ENCODE data around the gene SPART.

SPART gene

DNA sequence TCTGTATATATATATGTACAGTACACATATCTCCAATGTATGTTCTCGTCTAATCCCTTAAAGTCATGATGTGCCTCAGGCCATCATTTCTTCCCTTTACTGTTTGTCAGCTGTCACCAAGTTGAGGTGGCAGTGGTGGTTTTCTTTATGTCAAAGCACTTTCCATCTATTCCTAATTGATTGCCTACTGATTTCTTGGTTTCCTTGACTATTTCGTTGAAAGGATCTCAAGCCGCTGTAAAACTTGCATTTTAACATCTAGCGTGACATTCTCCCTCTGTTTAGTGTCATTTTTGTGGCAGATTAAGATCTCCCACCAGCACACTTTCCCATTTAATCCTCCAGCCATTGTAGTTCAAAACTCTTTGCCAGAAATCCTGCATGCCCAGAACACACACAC lies 25.0 kb upstream of the SPART start:
- TF ChIP-seq, protein P1, sequence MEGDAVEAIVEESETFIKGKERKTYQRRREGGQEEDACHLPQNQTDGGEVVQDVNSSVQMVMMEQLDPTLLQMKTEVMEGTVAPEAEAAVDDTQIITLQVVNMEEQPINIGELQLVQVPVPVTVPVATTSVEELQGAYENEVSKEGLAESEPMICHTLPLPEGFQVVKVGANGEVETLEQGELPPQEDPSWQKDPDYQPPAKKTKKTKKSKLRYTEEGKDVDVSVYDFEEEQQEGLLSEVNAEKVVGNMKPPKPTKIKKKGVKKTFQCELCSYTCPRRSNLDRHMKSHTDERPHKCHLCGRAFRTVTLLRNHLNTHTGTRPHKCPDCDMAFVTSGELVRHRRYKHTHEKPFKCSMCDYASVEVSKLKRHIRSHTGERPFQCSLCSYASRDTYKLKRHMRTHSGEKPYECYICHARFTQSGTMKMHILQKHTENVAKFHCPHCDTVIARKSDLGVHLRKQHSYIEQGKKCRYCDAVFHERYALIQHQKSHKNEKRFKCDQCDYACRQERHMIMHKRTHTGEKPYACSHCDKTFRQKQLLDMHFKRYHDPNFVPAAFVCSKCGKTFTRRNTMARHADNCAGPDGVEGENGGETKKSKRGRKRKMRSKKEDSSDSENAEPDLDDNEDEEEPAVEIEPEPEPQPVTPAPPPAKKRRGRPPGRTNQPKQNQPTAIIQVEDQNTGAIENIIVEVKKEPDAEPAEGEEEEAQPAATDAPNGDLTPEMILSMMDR (IDR thresholded peaks at IDR 0.05; ENCODE audit: insufficient read depth, missing control alignments), result no peak
- FAIRE-seq, result no peak
- no peak for DNase-seq (ENCODE audit: insufficient read length, low spot score)

DNA sequence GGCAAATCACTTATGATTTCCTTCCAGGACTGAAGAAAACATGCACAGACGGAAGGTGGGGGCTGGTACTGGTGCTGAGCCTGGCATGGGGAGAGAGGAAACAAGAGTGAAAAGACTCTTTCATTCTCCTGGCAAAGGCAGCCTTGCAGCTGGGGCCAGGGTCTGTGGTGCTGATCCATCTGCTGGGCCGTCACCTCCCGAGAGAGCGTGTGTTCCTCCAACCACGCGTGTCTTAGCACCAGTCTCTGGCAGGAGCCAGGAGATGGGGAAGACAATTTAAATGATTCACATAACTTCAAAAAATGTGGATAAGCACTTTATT lies 23.9 kb upstream of the SPART start:
- FAIRE-seq (no peak), DNase-seq (ENCODE audit: insufficient read length, low spot score) (no peak)
- TF ChIP-seq, protein P1 (IDR thresholded peaks at IDR 0.05; ENCODE audit: insufficient read depth, missing control alignments), result no peak

DNA sequence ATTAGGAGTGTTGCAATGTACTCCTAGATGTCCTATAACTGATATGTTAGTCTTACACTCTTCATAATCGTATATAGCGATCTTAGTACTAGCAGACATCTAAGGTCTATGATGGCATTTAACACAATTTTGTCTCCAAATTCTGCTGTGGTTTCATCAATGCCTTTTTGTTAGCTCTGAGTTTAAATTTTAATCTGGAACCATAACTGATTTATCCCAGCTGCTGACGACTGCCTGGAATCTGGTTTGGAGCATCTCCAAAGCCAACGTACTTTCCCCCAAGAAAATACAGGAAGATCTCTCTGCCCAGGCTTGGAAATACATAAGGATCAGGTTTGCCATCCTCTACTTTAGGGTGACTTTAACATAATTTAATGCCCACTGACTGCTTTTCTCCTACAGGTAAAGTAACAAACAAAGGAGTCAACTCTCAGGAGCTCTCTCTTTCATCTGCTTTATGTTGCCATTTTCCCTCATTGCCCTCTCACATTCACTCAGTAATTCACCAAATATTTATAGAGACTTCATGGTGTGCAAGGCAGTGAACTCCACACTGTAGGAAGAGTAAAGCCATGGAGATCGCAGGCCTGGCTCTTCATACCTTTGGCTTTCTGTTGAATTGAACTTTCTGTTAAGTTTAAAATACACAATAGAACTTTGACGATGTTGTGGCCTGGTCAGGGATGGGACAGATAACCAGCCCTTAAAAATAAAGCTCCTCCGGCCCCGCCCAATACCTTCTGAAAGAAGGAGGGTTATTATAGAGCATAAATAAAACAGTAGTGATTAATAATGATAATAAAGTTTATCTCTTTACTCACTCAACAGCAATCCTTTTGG lies 23.3 kb upstream of the SPART start:
- DNase-seq (ENCODE audit: insufficient read length, low spot score) (no peak), FAIRE-seq (no peak)
- TF ChIP-seq, protein P1 (IDR thresholded peaks at IDR 0.05; ENCODE audit: insufficient read depth, missing control alignments), result no peak

DNA sequence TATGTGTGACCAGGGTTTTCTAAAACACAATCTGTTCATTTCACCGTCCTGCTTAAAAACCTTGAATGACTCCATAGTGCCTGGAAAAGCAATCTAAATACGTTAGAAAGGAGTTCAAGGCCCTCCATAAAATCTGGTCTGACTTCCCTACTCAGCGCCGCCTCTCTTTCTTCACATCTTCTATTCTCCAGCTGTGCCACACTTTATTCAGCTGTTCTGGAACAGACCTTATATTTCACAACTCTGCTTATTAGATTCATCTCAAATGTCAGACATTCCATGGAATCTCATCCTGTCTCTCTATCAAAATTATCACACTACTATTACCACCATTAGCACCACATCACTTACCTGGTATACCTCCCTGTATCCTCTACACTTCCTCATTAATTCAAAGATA lies 19.8 kb upstream of the SPART start:
- FAIRE-seq (no peak), DNase-seq (ENCODE audit: insufficient read length, low spot score) (no peak)
- TF ChIP-seq, protein P1 (IDR thresholded peaks at IDR 0.05; ENCODE audit: insufficient read depth, missing control alignments), result no peak

DNA sequence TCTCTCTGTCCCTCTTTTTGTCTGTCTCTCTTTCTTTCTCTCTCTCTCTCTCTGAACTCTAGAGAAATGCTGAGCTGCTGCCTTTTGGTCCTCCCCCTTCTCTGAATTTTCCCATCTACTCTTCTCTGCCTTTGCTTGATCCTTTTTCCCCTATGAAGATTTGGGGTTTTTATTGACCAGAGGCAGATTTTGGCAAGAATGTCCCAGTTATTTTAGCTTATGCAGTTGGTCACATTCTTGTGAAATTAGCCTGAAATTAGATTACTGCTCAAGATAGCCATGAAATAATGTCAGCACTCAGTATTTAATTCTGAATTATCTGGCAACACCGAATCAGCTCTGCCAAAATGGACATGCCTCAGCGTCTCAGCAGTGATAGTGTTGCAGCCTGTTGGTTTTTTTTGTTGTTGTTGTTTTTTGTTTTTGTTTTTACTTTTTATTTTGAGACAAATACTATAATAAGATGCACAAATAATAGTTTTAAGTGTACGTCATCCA lies 17.2 kb upstream of the SPART start:
- no peak for DNase-seq (ENCODE audit: insufficient read length, low spot score)
- FAIRE-seq, result no peak
- TF ChIP-seq, protein P1 (IDR thresholded peaks at IDR 0.05; ENCODE audit: insufficient read depth, missing control alignments), result no peak

DNA sequence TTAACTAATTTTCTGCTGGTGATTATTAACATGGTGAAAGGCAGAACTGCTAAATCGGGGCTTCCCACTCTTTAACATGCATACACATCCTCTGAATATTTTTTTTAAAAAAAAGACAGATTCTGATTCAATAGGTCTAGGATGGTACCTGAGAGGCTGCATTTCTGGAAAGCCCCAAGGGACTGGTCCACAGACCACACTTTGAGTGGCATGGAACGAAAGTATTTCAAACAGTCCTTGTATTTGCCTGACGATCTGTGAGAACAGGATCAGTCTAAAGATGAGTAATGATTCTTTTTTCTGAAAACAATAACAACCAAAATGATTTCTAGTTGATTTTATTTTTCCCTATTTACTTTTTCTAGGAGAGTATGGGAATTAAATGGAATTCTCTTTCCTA lies 16.7 kb upstream of the SPART start:
- TF ChIP-seq, protein P1 (IDR thresholded peaks at IDR 0.05; ENCODE audit: insufficient read depth, missing control alignments), result no peak
- FAIRE-seq, result no peak
- DNase-seq (ENCODE audit: insufficient read length, low spot score), result no peak

DNA sequence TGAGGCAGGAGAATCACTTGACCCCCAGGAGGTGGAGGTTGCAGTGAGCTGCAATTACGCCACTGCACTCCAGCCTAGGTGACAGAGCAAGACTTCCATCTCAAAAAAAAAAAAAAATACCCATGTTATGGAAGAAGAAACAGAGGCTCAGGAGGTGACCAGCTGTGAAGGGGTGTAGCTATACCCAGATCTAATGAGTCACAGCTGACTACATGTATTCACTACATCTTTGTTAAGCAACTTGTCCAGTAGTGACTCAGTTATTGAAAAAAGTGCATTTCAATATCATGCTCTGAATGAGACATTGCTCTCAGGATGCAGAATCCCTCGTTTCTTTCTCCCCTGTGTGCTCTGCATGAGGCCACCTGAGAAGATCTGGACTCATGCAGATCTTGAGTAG lies 16.1 kb upstream of the SPART start:
- no peak for FAIRE-seq
- TF ChIP-seq, protein P1 (IDR thresholded peaks at IDR 0.05; ENCODE audit: insufficient read depth, missing control alignments), result no peak
- DNase-seq (ENCODE audit: insufficient read length, low spot score), result no peak

All from D721Med (cell line).